ENCODE results near the gene TBC1D8.

GRCh38 chr2:101007415-101008345 lies 143.5 kb downstream of the TBC1D8 start:
- TF ChIP-seq POLR2A (IDR thresholded peaks at IDR 0.05; ENCODE audit: low read depth, low read length) (peak; percentile 81), POLR2AphosphoS5 (IDR thresholded peaks at IDR 0.05; ENCODE audit: low read depth, low read length) (peak; percentile 89)
